ENCODE data around the gene MORN3.
A peak's percentile ranks its signal among the peaks of the same experiment; 100 is the strongest.
"Not testable (repeated sequence)": the region's sequence is repeated elsewhere in the genome, so short reads cannot be mapped to it uniquely, and the experiment has no call there.

The MORN3 gene

GRCh38 chr12:121713257-121713777 lies 43.9 kb upstream of the MORN3 start:
- TF ChIP-seq CTCF (IDR thresholded peaks at IDR 0.05; ENCODE audit: low read depth, low read length), result no peak
- no peaks in the 10 kb centered on the region for H3K9me3 ChIP-seq
- H3K4me1 ChIP-seq, result peaks cover 3% of the 10 kb centered on the region; the same call in 1 of the 2 replicates
- no peaks in the 10 kb centered on the region for H3K27me3 ChIP-seq
- H3K36me3 ChIP-seq, result peaks cover 8% of the 10 kb centered on the region
- no peak for DNase-seq
- peak overlapping the region; percentile 93 for H3K4me3 ChIP-seq (ENCODE audit: low read depth, low read length)

GRCh38 chr12:121712461-121713256 lies 43.2 kb upstream of the MORN3 start, which contains the start of gene TMEM120B:
Gene TMEM120B, plus strand, starts transcription at chr12:121712752. Its CDS starts 144 bp downstream, at chr12:121712896.
- TF ChIP-seq CTCF (IDR thresholded peaks at IDR 0.05; ENCODE audit: low read depth, low read length), result 0 out of 2 replicates have a peak, but pooled peaks have one; percentile 5
- H3K4me3 ChIP-seq (ENCODE audit: low read depth, low read length), result peak within 1 kb of the TSS; percentile 93
- peaks cover 3% of the 10 kb centered on the region; the same call in 1 of the 2 replicates for H3K4me1 ChIP-seq
- no peaks in the 10 kb centered on the region for H3K27me3 ChIP-seq
- no peaks in the 10 kb centered on the region for H3K9me3 ChIP-seq
- H3K36me3 ChIP-seq, result peaks cover 8% of the 10 kb centered on the region
- DNase-seq, result peak; percentile 90

- DNase-seq, result peak; percentile 25
- H3K9me3 ChIP-seq, result no peaks in the 10 kb centered on the region
- TF ChIP-seq CTCF (IDR thresholded peaks at IDR 0.05; ENCODE audit: low read depth, low read length), result no peak
- peak overlapping the region; percentile 91 for H3K4me3 ChIP-seq (ENCODE audit: low read depth, low read length)
- H3K4me1 ChIP-seq, result peaks cover 3% of the 10 kb centered on the region; the same call in 1 of the 2 replicates
- peaks cover 8% of the 10 kb centered on the region for H3K36me3 ChIP-seq
- H3K27me3 ChIP-seq, result no peaks in the 10 kb centered on the region
Measured at GRCh38 chr12:121712190-121712460, 42.7 kb upstream of the MORN3 start.

GRCh38 chr12:121711361-121712189 lies 42.1 kb upstream of the MORN3 start:
- TF ChIP-seq CTCF (IDR thresholded peaks at IDR 0.05; ENCODE audit: low read depth, low read length), result no peak
- H3K27me3 ChIP-seq, result no peaks in the 10 kb centered on the region
- peaks cover 3% of the 10 kb centered on the region; the same call in 1 of the 2 replicates for H3K4me1 ChIP-seq
- H3K9me3 ChIP-seq, result no peaks in the 10 kb centered on the region
- no peak for DNase-seq
- peaks cover 3% of the 10 kb centered on the region for H3K36me3 ChIP-seq
- peak overlapping the region; percentile 91 for H3K4me3 ChIP-seq (ENCODE audit: low read depth, low read length)

- H3K4me1 ChIP-seq, result peaks cover 3% of the 10 kb centered on the region; the same call in 1 of the 2 replicates
- no peak for DNase-seq
- TF ChIP-seq CTCF (IDR thresholded peaks at IDR 0.05; ENCODE audit: low read depth, low read length), result no peak
- H3K36me3 ChIP-seq, result no peaks in the 10 kb centered on the region; the same call in 1 of the 2 replicates
- no peak overlapping the region for H3K4me3 ChIP-seq (ENCODE audit: low read depth, low read length)
- H3K27me3 ChIP-seq, result no peaks in the 10 kb centered on the region
- no peaks in the 10 kb centered on the region for H3K9me3 ChIP-seq
Measured at GRCh38 chr12:121709478-121709961, 40.1 kb upstream of the MORN3 start.

GRCh38 chr12:121709064-121709424 lies 39.6 kb upstream of the MORN3 start:
- not testable (repeated sequence) for H3K36me3 ChIP-seq; H3K4me1 ChIP-seq; H3K9me3 ChIP-seq; DNase-seq; H3K4me3 ChIP-seq (ENCODE audit: low read depth, low read length); H3K27me3 ChIP-seq

All from BE2C (cell line).